Neural cell (in vitro differentiated cells): Measurements from ENCODE around the gene RAB3IL1.

ENCODE experiments used
- EZH2 ChIP-seq: fragments of 200-600, 300-800 bp; shearing (Covaris generic), sonication (generic); IDR thresholded peaks from 2 replicates; pipeline ENCODE4 v1.6.1; 2014; ENCODE audit warnings: antibody characterized with exemption, low read length, borderline replicate concordance, mild to moderate bottlenecking; ENCODE audit not compliant: insufficient read depth, poor library complexity, severe bottlenecking
- MXI1 ChIP-seq: fragments of 450-650 bp; conservative IDR thresholded peaks from 2 replicates; pipeline ENCODE4 v1.6.1; 2014; ENCODE audit warnings: antibody characterized with exemption, mild to moderate bottlenecking; ENCODE audit not compliant: poor library complexity, severe bottlenecking
- POLR2AphosphoS5 ChIP-seq: IDR thresholded peaks from 2 replicates; pipeline ENCODE4 v1.6.1; 2012
- RAD21 ChIP-seq: fragments of 450-650 bp; conservative IDR thresholded peaks from 2 replicates; pipeline ENCODE4 v1.6.1; 2014; ENCODE audit warnings: antibody characterized with exemption, mild to moderate bottlenecking, moderate library complexity
- TAF1 ChIP-seq: IDR thresholded peaks from 2 replicates; pipeline ENCODE4 v1.6.1; 2012; ENCODE audit warnings: low read depth
- TF ChIP-seq, protein P1 (sequence below): fragments of 450-650 bp; IDR thresholded peaks from 2 replicates; pipeline ENCODE4 v1.5.1; 2014; ENCODE audit warnings: antibody characterized with exemption, mild to moderate bottlenecking, moderate library complexity; ENCODE audit not compliant: poor library complexity, severe bottlenecking
- TF ChIP-seq, protein P2 (sequence below): IDR thresholded peaks from 2 replicates; pipeline ENCODE4 v1.6.1; 2012; ENCODE audit warnings: borderline replicate concordance

DNA sequence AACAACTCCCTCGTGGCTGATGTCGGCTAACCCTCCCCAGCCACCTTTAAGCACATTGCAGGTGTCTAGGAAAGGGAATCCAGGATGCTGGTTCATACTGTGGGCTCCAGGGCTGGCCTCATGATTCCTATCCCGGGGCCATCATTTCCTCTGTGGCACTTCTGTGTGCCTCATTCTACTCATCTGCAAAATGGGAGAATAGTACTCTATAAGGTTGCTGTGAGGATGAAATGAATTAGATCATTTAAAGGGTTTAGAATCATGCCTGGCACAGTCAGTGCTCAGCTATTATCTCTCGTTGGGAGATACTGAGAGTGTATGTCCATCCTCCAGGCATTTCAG, 21.7 kb downstream of the RAB3IL1 start:
- TF ChIP-seq RAD21 (no peak), TAF1 (no peak), POLR2AphosphoS5 (no peak), MXI1 (no peak), EZH2 (no peak)
- TF ChIP-seq, protein P1, sequence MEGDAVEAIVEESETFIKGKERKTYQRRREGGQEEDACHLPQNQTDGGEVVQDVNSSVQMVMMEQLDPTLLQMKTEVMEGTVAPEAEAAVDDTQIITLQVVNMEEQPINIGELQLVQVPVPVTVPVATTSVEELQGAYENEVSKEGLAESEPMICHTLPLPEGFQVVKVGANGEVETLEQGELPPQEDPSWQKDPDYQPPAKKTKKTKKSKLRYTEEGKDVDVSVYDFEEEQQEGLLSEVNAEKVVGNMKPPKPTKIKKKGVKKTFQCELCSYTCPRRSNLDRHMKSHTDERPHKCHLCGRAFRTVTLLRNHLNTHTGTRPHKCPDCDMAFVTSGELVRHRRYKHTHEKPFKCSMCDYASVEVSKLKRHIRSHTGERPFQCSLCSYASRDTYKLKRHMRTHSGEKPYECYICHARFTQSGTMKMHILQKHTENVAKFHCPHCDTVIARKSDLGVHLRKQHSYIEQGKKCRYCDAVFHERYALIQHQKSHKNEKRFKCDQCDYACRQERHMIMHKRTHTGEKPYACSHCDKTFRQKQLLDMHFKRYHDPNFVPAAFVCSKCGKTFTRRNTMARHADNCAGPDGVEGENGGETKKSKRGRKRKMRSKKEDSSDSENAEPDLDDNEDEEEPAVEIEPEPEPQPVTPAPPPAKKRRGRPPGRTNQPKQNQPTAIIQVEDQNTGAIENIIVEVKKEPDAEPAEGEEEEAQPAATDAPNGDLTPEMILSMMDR = no peak
- TF ChIP-seq, protein P2, sequence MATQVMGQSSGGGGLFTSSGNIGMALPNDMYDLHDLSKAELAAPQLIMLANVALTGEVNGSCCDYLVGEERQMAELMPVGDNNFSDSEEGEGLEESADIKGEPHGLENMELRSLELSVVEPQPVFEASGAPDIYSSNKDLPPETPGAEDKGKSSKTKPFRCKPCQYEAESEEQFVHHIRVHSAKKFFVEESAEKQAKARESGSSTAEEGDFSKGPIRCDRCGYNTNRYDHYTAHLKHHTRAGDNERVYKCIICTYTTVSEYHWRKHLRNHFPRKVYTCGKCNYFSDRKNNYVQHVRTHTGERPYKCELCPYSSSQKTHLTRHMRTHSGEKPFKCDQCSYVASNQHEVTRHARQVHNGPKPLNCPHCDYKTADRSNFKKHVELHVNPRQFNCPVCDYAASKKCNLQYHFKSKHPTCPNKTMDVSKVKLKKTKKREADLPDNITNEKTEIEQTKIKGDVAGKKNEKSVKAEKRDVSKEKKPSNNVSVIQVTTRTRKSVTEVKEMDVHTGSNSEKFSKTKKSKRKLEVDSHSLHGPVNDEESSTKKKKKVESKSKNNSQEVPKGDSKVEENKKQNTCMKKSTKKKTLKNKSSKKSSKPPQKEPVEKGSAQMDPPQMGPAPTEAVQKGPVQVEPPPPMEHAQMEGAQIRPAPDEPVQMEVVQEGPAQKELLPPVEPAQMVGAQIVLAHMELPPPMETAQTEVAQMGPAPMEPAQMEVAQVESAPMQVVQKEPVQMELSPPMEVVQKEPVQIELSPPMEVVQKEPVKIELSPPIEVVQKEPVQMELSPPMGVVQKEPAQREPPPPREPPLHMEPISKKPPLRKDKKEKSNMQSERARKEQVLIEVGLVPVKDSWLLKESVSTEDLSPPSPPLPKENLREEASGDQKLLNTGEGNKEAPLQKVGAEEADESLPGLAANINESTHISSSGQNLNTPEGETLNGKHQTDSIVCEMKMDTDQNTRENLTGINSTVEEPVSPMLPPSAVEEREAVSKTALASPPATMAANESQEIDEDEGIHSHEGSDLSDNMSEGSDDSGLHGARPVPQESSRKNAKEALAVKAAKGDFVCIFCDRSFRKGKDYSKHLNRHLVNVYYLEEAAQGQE = no peak
